NCI-H2107 treated with DMSO at 0.1 percent for 48 hours (cell line): ENCODE data around the gene KRT15.
"Not testable (repeated sequence)": the region's sequence is repeated elsewhere in the genome, so short reads cannot be mapped to it uniquely, and the experiment has no call there.

Source experiments
- DNase-seq: peaks from one replicate; lab custom pipeline; 2025; ENCODE audit not compliant: unreplicated experiment; lab: John Stamatoyannopoulos, UW

Gene KRT15

GRCh38 chr17:41544935-41545334, 26.2 kb upstream of the KRT15 start:
- no peak for DNase-seq

DNA sequence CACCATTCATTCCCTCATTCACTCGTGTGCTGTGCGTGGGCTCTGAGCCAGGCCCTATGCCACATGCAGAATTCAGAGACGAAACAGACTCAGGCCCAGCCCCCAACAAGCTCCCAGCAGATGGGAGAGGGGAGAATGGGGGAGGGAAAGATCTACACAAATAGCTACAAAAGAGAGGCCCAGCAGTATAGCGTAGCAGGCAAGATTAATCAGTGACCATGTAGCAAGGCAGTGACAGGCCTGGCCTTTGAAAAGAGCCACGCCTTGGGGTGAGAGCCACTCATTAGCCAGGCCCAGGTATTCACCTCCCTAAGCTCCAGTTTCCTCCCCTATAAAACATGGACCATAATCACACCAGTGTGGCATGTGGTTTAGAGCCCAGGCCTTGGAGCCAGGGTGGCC, 25.8 kb upstream of the KRT15 start:
- no peak for DNase-seq

DNA sequence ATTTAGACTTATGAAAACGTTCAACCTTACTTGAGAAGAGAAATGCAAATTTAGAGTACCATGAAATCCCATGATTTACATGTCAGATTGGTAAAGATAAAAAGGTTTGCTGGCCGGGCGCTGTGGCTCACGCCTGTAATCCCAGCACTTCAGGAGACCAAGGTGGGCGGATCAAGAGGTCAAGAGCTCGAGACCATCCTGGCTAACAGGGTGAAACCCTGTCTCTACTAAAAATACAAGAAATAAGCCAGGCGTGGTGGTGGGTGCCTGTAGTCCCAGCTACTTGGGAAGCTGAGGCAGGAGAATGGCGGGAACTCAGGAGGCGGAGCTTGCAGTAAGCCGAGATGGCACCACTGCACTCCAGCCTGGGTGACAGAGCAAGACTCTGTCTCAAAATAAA, 24.1 kb upstream of the KRT15 start:
- not testable (repeated sequence) for DNase-seq

- DNase-seq: no peak
These were observed 23.7 kb upstream of the KRT15 start for GRCh38 chr17:41542357-41542756.

GRCh38 chr17:41540921-41541625, 22.4 kb upstream of the KRT15 start:
- no peak for DNase-seq

GRCh38 chr17:41539979-41540701, 21.4 kb upstream of the KRT15 start:
- DNase-seq: peak; percentile 51

DNA sequence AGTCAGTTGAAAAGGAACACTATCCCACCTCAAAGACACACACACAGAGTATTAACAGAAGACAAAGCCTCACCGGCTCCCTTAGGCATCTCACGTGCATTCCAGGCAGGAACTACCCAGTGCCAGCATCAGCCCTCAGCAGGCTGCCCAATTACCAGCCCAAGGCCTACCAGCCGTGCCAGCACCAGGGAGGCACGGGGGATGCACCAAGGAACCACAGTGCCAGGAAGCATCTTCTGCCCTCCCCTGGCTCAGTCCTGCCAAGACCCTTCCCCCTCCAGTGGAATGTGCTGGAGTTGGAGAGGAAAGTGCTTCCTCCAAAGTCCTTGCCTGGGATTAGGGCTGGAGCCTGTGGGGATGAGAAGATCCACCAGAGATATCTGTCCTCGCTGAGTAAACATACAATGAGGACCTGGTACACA, 20.4 kb upstream of the KRT15 start:
- no peak for DNase-seq

DNA sequence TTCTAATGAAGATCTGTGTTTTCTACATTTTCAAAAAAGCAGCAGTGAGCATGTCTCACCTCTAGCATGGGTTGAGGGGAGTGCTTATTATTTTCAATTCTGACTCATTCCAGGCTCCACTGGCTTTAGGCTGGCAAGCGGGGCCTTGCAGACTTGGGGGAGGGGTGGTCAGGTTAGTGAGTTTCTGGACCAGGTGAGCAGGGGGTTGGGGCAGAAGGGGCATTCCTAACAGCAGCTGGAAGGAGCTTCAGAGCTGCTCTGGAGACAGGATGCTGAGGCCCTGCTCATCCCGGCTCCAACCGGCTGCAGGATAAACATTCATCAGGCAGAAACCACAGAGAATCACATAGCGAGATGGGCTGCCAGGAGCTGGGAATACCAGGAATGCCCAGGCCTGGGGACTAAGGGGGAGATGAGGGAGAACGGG, 19.9 kb upstream of the KRT15 start:
- DNase-seq: peak; percentile 43

DNA sequence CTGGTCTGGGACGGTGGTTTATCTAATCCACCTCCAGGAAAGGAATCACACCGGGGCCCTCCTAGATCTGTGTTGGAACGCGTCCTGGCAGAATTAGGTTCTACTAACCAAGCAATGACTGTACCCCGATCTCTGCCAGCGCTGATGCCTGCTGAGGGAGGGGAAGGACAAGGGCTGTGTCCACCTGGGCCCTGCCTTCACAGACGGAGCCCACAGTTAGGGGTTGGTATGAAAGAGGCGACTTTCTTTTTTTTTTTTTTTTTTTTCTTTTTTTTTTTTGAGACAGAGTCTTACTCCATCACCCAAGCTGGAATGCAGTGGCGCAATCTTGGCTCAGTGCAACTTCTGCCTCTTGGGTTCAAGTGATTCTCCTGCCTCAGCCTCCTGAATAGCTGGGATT, 19.3 kb upstream of the KRT15 start:
- no peak for DNase-seq

DNA sequence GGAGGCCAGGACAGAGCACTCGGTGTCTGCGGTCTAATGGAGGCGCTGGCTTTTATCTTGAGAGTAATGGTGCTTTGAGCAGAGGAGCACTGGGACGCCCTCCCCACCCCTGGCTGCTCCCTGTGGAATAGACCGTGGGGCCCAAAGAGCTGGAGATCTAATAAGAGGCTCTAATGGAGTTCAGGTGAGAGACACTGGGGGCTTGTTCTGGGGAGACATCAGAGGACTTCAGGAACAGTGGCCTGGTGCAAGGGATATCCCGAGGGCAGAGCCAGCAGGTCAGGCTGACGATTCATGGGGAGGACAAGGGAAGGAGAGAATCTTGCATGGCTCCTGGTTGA, 18.9 kb upstream of the KRT15 start:
- DNase-seq: no peak

GRCh38 chr17:41536741-41537613, 18.3 kb upstream of the KRT15 start:
- no peak for DNase-seq

GRCh38 chr17:41535764-41536481, 17.2 kb upstream of the KRT15 start:
- no peak for DNase-seq

DNA sequence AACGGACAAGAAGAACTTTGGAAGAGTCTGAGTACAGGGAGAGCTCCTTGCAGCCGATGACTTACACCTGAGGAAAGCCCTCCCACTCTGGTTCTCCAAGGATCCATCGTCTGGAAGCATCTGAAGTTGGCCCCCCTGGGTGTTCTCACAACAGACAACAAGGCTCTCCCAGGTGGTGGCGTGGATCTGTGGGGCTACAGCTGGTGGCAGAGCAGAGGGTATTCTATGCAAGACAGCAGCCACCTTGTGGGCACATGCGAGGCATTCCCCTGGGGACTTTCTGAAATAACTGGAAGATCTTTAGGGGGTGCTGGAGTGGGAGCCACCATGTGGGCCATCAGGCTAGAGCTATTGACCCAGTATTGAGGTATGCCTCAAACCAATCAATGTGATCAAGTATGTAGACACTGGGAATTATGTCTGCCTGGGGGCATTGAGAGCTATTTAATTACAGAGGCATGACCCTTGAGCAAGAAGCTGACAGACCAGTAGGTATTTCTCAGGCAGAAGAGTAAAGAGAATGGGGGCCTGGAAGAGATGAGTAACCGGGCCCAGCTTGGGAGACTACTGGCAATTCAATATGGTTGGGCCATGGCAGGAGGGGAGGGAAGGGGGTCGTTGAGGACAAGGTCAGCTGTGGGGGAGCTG, 16.3 kb upstream of the KRT15 start:
- no peak for DNase-seq

GRCh38 chr17:41533613-41534012, 14.9 kb upstream of the KRT15 start:
- DNase-seq: no peak

GRCh38 chr17:41532947-41533570, 14.4 kb upstream of the KRT15 start:
- no peak for DNase-seq

DNA sequence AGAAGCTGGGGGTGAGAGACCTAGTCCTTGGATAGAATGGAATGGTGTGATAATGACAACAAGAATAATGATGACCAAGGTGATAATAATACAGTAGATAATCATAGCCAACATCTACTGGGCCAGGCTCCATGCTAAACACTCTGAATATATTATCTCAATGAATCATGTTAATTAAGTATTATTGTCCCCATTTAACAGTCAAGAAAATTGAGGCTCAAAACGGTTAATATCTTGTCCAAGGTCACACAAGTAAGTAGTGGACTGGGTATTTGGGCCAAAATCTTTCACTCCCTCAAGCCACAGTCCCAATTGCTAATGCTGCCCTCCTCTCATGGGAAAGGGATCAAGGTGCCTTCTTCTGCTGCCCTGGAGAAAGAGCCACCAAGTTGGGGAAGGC, 13.3 kb upstream of the KRT15 start:
- no peak for DNase-seq

DNA sequence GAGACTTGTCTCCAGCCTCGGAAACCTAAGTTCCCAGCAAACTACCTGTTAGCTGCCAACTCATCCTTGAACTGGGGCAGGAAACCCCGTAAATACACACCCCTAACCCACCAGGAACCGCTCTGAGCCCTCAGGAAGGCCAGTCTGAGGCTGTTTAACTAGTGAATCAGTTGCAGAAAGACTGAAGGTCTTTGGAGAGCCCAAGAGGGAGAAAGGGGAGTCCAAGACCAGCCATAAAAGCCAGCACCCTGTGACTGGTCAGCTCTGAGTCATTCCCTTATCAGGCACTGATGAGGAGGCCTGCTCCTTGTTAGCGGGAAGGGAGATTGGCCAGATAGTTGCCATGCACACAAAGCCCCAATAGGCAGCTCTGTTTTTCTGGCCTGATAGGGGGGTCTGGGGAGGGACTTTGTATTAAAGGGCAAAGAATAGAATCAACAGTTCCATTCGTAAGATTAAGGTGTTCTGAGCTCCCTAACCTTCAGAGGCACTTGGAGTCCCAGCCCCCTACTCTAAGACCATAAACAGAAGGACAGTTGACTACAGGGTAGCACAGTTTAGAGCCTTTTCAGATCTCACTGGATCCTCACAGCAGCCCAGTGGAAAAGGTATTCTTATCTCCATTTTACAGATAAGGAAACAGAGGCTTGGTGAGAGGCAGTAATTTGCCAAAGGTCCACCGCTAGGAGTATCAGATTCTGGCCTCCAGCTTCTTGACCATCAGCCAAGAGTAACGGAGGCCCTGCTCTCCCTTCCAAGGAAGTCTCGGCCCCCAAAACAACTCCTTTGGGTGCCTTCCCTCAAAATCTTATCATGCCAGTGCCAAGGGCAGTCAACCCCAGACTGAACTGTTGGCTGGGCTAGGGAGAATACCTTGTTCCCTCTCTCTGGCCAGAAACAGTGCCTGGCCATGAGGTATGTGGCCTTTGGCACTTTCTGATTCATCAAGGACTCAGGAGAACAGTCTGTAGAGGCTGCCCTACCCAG, 11.7 kb upstream of the KRT15 start:
- no peak for DNase-seq

DNA sequence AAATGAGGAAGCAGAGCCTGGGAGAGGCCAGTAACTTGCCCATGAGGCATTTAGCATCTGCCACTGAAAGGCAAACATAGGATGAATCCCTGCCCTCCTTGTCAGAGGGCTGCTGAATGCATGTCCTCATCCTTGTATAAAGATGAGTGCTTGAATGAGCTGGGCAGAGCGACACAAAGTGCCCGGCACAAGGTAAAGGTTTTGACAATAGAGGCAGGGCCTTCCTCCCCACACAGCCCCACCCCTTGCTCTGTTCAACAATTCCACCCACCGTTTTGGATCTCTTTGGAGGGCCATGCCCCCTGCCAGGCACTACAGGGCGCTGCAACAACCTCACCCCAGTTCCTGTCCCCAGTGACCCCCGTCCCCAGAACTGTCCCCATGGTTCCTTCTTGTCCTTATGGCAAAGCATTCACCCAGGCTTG, 10.8 kb upstream of the KRT15 start:
- DNase-seq: no peak

DNA sequence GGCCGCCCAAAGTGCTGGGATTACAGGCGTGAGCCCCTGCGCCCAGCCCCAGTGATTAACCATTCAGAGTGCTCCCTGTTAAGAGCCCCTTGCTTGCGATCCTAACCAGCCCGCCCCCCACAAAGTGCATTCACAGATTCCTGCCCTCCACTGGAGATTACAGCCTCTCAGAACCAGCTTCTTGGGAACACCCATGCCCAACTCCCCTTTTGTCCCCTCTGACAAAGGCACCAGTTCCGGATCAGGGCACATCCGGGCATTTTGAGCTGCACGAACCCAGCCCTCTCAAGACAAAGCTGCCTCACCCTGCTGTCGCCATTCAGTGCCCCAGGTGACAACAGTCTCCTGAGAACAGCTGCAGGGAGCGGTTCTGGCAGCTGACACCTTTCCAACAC, 10.3 kb upstream of the KRT15 start:
- peak; percentile 41 for DNase-seq
